Measurements from ENCODE around the gene PHKA1.

Gene PHKA1

DNA sequence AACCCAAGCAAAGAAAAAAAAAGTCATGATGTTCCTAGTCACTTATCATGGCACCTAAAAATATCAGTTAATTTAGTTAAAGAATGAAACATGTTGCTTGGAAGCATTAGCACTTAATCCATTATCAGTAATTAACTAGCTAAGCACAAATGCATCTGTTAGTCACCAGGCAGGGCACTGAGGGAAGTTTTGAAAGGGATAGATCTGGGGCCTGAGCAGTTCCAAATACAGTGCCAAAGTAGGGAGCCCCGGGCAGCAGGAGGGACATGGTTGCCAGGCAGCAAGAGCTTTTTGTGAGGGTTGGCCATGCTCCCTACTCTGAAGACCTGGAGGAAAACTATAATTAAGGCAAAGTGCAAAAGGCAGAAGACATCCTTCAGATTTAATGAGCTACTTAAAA is 62.0 kb downstream of the PHKA1 start:
- no peaks in the 10 kb centered on the region for H3K27me3 ChIP-seq (replicated peaks; ENCODE audit: control insufficient read depth, insufficient read depth, low read length)
- TF ChIP-seq, protein P1, sequence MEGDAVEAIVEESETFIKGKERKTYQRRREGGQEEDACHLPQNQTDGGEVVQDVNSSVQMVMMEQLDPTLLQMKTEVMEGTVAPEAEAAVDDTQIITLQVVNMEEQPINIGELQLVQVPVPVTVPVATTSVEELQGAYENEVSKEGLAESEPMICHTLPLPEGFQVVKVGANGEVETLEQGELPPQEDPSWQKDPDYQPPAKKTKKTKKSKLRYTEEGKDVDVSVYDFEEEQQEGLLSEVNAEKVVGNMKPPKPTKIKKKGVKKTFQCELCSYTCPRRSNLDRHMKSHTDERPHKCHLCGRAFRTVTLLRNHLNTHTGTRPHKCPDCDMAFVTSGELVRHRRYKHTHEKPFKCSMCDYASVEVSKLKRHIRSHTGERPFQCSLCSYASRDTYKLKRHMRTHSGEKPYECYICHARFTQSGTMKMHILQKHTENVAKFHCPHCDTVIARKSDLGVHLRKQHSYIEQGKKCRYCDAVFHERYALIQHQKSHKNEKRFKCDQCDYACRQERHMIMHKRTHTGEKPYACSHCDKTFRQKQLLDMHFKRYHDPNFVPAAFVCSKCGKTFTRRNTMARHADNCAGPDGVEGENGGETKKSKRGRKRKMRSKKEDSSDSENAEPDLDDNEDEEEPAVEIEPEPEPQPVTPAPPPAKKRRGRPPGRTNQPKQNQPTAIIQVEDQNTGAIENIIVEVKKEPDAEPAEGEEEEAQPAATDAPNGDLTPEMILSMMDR (IDR thresholded peaks at IDR 0.05; ENCODE audit: insufficient read depth, low read length, poor library complexity, severe bottlenecking) = no peak
- H3K4me3 ChIP-seq (replicated peaks; ENCODE audit: low read depth, low read length) = no peak overlapping the region
- no peaks in the 10 kb centered on the region for H3K36me3 ChIP-seq (ENCODE audit: control insufficient read depth, insufficient read depth, low read length)
- no peak for DNase-seq (ENCODE audit: extremely low read depth, insufficient read length)

DNA sequence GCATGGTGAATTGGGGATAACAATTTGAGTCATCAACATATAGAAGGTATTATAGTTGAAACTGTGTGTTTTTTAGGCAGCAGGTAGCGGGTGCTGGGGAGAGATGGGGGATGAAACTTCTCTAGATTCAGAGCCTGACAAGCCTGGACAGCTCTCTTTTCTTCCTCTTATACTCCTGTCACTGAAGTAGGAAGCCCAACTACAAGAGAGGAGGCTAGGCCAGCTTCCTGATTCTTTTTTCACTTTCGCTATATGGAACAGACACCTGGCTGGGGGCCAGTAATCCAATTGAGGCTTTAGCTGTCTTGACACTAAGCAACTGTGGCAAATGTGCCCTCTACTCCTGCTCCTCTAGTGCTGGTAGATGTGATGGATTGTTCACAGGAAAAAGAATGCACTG is 69.2 kb downstream of the PHKA1 start:
- Histone ChIP-seq H3K36me3 (ENCODE audit: control insufficient read depth, insufficient read depth, low read length) (no peaks in the 10 kb centered on the region), H3K27me3 (replicated peaks; ENCODE audit: control insufficient read depth, insufficient read depth, low read length) (no peaks in the 10 kb centered on the region), H3K4me3 (replicated peaks; ENCODE audit: low read depth, low read length) (no peak overlapping the region)
- peak; percentile 6 for DNase-seq (ENCODE audit: extremely low read depth, insufficient read length)
- TF ChIP-seq, protein P1 (IDR thresholded peaks at IDR 0.05; ENCODE audit: insufficient read depth, low read length, poor library complexity, severe bottlenecking) = no peak

DNA sequence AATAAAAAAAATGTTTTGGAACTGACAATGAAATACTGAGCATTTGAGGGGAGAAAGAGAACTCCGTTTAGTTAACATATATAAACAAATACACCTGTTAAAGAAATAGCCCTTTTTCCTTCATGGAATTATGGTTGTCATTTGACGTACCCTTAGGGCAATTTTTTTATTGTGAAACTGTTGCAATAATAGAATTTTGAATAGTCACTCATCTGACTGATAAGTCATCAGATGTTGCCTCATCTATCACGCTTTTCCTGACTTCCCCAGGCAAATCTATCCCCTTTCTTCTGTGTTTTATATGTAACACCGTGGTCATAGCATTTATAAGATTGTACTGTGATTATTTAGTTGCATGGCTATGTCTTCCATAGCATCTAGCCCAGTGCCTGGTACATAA is 72.5 kb downstream of the PHKA1 start:
- TF ChIP-seq, protein P1 (IDR thresholded peaks at IDR 0.05; ENCODE audit: insufficient read depth, low read length, poor library complexity, severe bottlenecking) = no peak
- Histone ChIP-seq H3K4me3 (replicated peaks; ENCODE audit: low read depth, low read length) (no peak overlapping the region), H3K27me3 (replicated peaks; ENCODE audit: control insufficient read depth, insufficient read depth, low read length) (no peaks in the 10 kb centered on the region), H3K36me3 (ENCODE audit: control insufficient read depth, insufficient read depth, low read length) (no peaks in the 10 kb centered on the region)
- no peak for DNase-seq (ENCODE audit: extremely low read depth, insufficient read length)

DNA sequence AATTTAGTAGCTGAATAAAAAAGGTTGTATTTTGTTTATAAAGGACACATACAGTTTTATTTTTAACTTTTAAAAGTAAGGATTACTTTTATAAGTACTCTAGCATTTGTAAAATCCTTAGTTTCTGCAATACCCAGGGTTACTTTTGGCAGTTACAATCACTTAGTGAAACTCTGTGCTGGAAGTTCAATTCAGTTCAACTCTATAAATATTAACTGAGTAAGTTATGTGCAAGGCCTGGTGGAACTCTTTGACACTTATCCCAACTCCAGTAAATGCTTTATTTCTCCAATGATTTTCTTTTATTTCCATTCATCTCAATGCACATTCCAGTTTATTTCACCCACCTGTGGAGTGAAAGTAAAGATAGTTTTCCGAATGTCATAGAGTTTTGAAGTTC is 78.2 kb downstream of the PHKA1 start:
- Histone ChIP-seq H3K4me3 (replicated peaks; ENCODE audit: low read depth, low read length) (no peak overlapping the region), H3K36me3 (ENCODE audit: control insufficient read depth, insufficient read depth, low read length) (no peaks in the 10 kb centered on the region), H3K27me3 (replicated peaks; ENCODE audit: control insufficient read depth, insufficient read depth, low read length) (no peaks in the 10 kb centered on the region)
- TF ChIP-seq, protein P1 (IDR thresholded peaks at IDR 0.05; ENCODE audit: insufficient read depth, low read length, poor library complexity, severe bottlenecking) = no peak
- DNase-seq (ENCODE audit: extremely low read depth, insufficient read length) = no peak

DNA sequence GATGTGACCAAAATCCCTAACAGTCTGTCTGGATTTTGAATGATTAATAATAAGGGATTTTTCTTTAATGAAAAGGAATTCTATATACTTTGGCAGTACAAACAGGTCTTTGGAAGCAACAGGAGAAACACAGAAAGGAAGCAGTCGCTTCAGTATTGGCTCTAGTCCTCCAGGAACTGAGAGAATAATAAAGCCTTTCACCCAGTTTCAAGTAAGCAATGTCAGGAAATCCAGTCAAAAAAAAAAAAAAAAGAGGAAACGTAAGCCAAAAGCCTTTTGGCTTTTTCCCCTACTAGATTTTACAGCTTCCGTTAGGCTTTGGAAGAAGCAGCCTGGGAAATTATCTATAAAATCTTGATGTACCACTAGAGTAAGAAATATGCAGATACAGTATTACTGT is 79.8 kb downstream of the PHKA1 start:
- H3K4me3 ChIP-seq (replicated peaks; ENCODE audit: low read depth, low read length) = no peak overlapping the region
- TF ChIP-seq, protein P1 (IDR thresholded peaks at IDR 0.05; ENCODE audit: insufficient read depth, low read length, poor library complexity, severe bottlenecking) = no peak
- DNase-seq (ENCODE audit: extremely low read depth, insufficient read length) = no peak
- no peaks in the 10 kb centered on the region for H3K27me3 ChIP-seq (replicated peaks; ENCODE audit: control insufficient read depth, insufficient read depth, low read length)
- H3K36me3 ChIP-seq (ENCODE audit: control insufficient read depth, insufficient read depth, low read length) = no peaks in the 10 kb centered on the region

DNA sequence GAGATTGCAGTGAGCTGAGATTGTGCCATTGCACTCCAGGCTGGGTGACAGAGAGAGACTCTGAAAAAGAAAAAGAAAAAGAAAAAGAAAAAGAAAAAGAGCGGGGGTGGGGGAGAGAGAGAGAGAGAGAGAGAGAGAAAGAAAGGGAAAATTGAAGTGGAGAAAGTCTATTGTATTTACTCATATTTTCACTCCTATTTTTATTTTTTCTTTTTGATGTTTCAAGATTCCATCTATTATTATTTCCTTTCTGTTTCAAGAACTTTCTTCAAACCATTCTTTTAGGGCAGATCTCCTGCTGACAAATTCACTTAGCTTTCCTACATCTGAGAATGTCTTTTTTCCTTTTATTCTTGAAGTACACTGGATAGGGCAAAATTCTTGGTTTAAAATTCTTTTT is 83.9 kb downstream of the PHKA1 start:
- TF ChIP-seq, protein P1 (IDR thresholded peaks at IDR 0.05; ENCODE audit: insufficient read depth, low read length, poor library complexity, severe bottlenecking) = no peak
- no peak overlapping the region for H3K4me3 ChIP-seq (replicated peaks; ENCODE audit: low read depth, low read length)
- H3K36me3 ChIP-seq (ENCODE audit: control insufficient read depth, insufficient read depth, low read length) = no peaks in the 10 kb centered on the region
- H3K27me3 ChIP-seq (replicated peaks; ENCODE audit: control insufficient read depth, insufficient read depth, low read length) = no peaks in the 10 kb centered on the region
- DNase-seq (ENCODE audit: extremely low read depth, insufficient read length) = no peak

All from GM06990 (cell line).